ENCODE data around the gene PPP1R12B.

DNA sequence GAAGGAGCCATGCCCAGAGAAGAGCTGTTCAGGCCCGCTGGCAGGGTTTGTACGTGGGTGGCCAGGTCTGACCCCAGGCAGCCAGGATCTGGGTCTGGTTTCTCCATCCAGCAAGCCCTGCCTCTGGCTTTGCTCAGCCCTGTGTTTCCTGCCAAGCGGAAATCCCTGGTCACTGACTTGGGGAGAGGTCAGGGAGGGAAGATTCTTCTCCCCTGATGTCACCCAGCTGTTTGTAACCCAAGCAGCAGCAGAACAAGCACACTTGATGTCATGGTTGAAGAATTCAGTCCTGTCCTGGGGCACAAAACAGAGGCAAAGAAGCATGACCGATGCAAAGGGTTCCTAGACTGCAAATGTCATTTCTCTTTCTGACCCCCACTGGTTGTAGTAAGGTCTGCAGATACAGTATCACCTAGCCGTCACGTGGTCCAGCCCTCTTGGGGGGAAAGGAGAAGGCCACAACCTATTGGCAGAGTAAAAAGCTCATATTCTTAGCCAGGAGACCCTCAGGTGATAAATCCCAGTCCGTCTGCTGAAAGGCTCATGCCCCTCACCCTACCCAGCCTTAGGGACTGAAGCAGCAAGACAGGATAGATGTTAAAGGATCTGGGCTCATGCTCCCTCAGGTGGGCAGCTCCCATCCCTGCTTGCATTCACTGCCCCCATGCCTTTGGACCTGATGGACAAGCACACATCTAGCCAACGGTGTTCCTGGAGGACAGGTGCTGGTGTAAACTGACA, 240.9 kb downstream of the PPP1R12B start:
- no peak for TF ChIP-seq POLR2A (IDR thresholded peaks at IDR 0.05; ENCODE audit: low read depth, low read length)
- no peak for TF ChIP-seq POLR2AphosphoS5 (IDR thresholded peaks at IDR 0.05; ENCODE audit: low read depth, low read length)

All from GM12892 (cell line).